ENCODE measurements around the gene GJA5.

Gene GJA5

GRCh38 chr1:147760481-147761260 lies at the start of gene GJA5:
TSS of gene GJA5 (minus strand) at chr1:147760602. CDS start at chr1:147759238, 1,364 bp downstream.
- FAIRE-seq (no peak), DNase-seq (ENCODE audit: insufficient read length, low spot score) (no peak)

GRCh38 chr1:147809236-147809635 lies 48.8 kb upstream of the GJA5 start:
- DNase-seq (ENCODE audit: insufficient read length, low spot score) (no peak), FAIRE-seq (no peak)

GRCh38 chr1:147808025-147808424 lies 47.6 kb upstream of the GJA5 start:
- FAIRE-seq = no peak

GRCh38 chr1:147807405-147807804 lies 47.0 kb upstream of the GJA5 start:
- FAIRE-seq = no peak
- DNase-seq (ENCODE audit: insufficient read length, low spot score) = no peak

More at GRCh38 chr1:147808025-147808424, 47.6 kb upstream of the GJA5 start:
- DNase-seq (ENCODE audit: insufficient read length, low spot score) = no peak

- no peak for DNase-seq (ENCODE audit: insufficient read length, low spot score)
- no peak for FAIRE-seq
These were observed 44.7 kb upstream of the GJA5 start for GRCh38 chr1:147804942-147805723.

GRCh38 chr1:147800804-147801203 lies 40.4 kb upstream of the GJA5 start:
- DNase-seq (ENCODE audit: insufficient read length, low spot score) (no peak), FAIRE-seq (no peak)

GRCh38 chr1:147798731-147799130 lies 38.3 kb upstream of the GJA5 start:
- FAIRE-seq = no peak

GRCh38 chr1:147794570-147794969 lies 34.2 kb upstream of the GJA5 start:
- FAIRE-seq (no peak), DNase-seq (ENCODE audit: insufficient read length, low spot score) (no peak)

More at GRCh38 chr1:147798731-147799130, 38.3 kb upstream of the GJA5 start:
- no peak for DNase-seq (ENCODE audit: insufficient read length, low spot score)

GRCh38 chr1:147791876-147792275 lies 31.5 kb upstream of the GJA5 start:
- DNase-seq (ENCODE audit: insufficient read length, low spot score) (no peak), FAIRE-seq (no peak)

GRCh38 chr1:147787765-147788164 lies 27.4 kb upstream of the GJA5 start:
- FAIRE-seq = no peak
- DNase-seq (ENCODE audit: insufficient read length, low spot score) = no peak

- FAIRE-seq (no peak), DNase-seq (ENCODE audit: insufficient read length, low spot score) (no peak)
These were observed 26.1 kb upstream of the GJA5 start for GRCh38 chr1:147786536-147786935.

- FAIRE-seq (no peak), DNase-seq (ENCODE audit: insufficient read length, low spot score) (no peak)
These were observed 25.5 kb upstream of the GJA5 start for GRCh38 chr1:147785794-147786506.

GRCh38 chr1:147784941-147785340 lies 24.5 kb upstream of the GJA5 start:
- FAIRE-seq (no peak), DNase-seq (ENCODE audit: insufficient read length, low spot score) (no peak)

GRCh38 chr1:147781056-147781471 lies 20.7 kb upstream of the GJA5 start:
- DNase-seq (ENCODE audit: insufficient read length, low spot score) (no peak), FAIRE-seq (no peak)

GRCh38 chr1:147777694-147778093 lies 17.3 kb upstream of the GJA5 start:
- DNase-seq (ENCODE audit: insufficient read length, low spot score) (no peak), FAIRE-seq (no peak)

GRCh38 chr1:147773215-147773715 lies 12.9 kb upstream of the GJA5 start:
- no peak for FAIRE-seq
- no peak for DNase-seq (ENCODE audit: insufficient read length, low spot score)

GRCh38 chr1:147772570-147772969 lies 12.2 kb upstream of the GJA5 start:
- DNase-seq (ENCODE audit: insufficient read length, low spot score) (no peak), FAIRE-seq (no peak)

- no peak for DNase-seq (ENCODE audit: insufficient read length, low spot score)
- no peak for FAIRE-seq
These were observed 11.1 kb upstream of the GJA5 start for GRCh38 chr1:147771226-147772125.

- no peak for FAIRE-seq
These were observed 8.7 kb upstream of the GJA5 start for GRCh38 chr1:147769106-147769505.

GRCh38 chr1:147768582-147768981 lies 8.2 kb upstream of the GJA5 start:
- DNase-seq (ENCODE audit: insufficient read length, low spot score) (no peak), FAIRE-seq (no peak)

More at GRCh38 chr1:147769106-147769505, 8.7 kb upstream of the GJA5 start:
- DNase-seq (ENCODE audit: insufficient read length, low spot score) = no peak

All from GM19239 (cell line).